PFSK-1 (cell line): ENCODE measurements around the gene MRPL3.

Experiments
- POLR2AphosphoS5 ChIP-seq: IDR thresholded peaks from 2 replicates; pipeline ENCODE4 v1.6.1; 2012; ENCODE audit warnings: low read depth, mild to moderate bottlenecking, control low read depth, low read length, moderate library complexity
- REST ChIP-seq, 2 experiments: IDR thresholded peaks; 2 replicates each; pipeline versions ENCODE4 v1.6.1 to v1.8.0; 2011 to 2012; ENCODE audit warnings: low read depth in 2 of 2, low read length in 2 of 2, control low read depth in 1 of 2, inconsistent platforms in 1 of 2, mild to moderate bottlenecking in 1 of 2, moderate library complexity in 1 of 2; ENCODE audit not compliant: insufficient read depth in 1 of 2
- SIN3A ChIP-seq: IDR thresholded peaks from 2 replicates; pipeline ENCODE4 v1.6.1; 2012; ENCODE audit warnings: mild to moderate bottlenecking, low read length, moderate library complexity, borderline replicate concordance; ENCODE audit not compliant: insufficient read depth
- TAF1 ChIP-seq: IDR thresholded peaks from 2 replicates; pipeline ENCODE4 v1.6.1; 2012; ENCODE audit warnings: low read length, control low read depth, borderline replicate concordance; ENCODE audit not compliant: insufficient read depth

- TF ChIP-seq TAF1 (no peak), REST (IDR thresholded peaks at IDR 0.05; ENCODE audit: insufficient read depth in 1 of 2, low read depth in 2 of 2, low read length in 2 of 2) (no peak), POLR2AphosphoS5 (no peak), SIN3A (no peak)
These were observed 22.7 kb downstream of the MRPL3 start for GRCh38 chr3:131480116-131480515.
